Trophoblast cell (in vitro differentiated cells and primary cell): ENCODE results near the gene ARMH1.

Experiments used
- DNase-seq, 2 donors: peaks; one replicate each; pipeline ENCODE4 v3.0.0-alpha.2; 2016
- H2AFZ ChIP-seq: 2 replicates; pipeline ENCODE4 v1.6.1; 2013; ENCODE audit warnings: low read length, moderate library complexity, mild to moderate bottlenecking; ENCODE audit not compliant: insufficient read depth, poor library complexity
- H2AK5ac ChIP-seq: 2 replicates; pipeline ENCODE4 v1.6.1; 2013; ENCODE audit warnings: mild to moderate bottlenecking, low read length
- H2BK120ac ChIP-seq: 2 replicates; pipeline ENCODE4 v1.6.1; 2013; ENCODE audit warnings: low read length, mild to moderate bottlenecking, moderate library complexity; ENCODE audit not compliant: insufficient read depth, poor library complexity
- H2BK12ac ChIP-seq: 2 replicates; pipeline ENCODE4 v1.6.1; 2013; ENCODE audit warnings: mild to moderate bottlenecking, low read length, moderate library complexity
- H2BK5ac ChIP-seq: 2 replicates; pipeline ENCODE4 v1.6.1; 2013; ENCODE audit warnings: low read length, low read depth, moderate library complexity, mild to moderate bottlenecking; ENCODE audit not compliant: poor library complexity
- H3K14ac ChIP-seq: 2 replicates; pipeline ENCODE4 v1.6.1; 2013; ENCODE audit warnings: mild to moderate bottlenecking, low read length
- H3K18ac ChIP-seq: 2 replicates; pipeline ENCODE4 v1.6.1; 2013; ENCODE audit warnings: mild to moderate bottlenecking, low read length
- H3K23ac ChIP-seq: 2 replicates; pipeline ENCODE4 v1.6.1; 2013; ENCODE audit warnings: low read length
- H3K27ac ChIP-seq: 2 replicates; pipeline ENCODE4 v1.5.1; 2013; ENCODE audit warnings: low read depth, mild to moderate bottlenecking, inconsistent platforms, low read length, moderate library complexity
- H3K27me3 ChIP-seq: 2 replicates; pipeline ENCODE4 v1.6.1; 2013; ENCODE audit warnings: inconsistent platforms, mild to moderate bottlenecking, low read length, moderate library complexity; ENCODE audit not compliant: insufficient read depth
- H3K36me3 ChIP-seq, 2 experiments: 1 replicate in 1 of 2; 2 replicates in 1 of 2; pipeline ENCODE4 v1.6.1; 2013; ENCODE audit warnings: low read length in 2 of 2, mild to moderate bottlenecking in 2 of 2, moderate library complexity in 1 of 2; ENCODE audit not compliant: insufficient read depth in 2 of 2, control insufficient read depth in 1 of 2
- H3K4ac ChIP-seq: 2 replicates; pipeline ENCODE4 v1.6.1; 2013; ENCODE audit warnings: low read depth, mild to moderate bottlenecking, low read length, moderate library complexity
- H3K4me1 ChIP-seq, 2 experiments: 1 replicate in 1 of 2; 2 replicates in 1 of 2; pipeline ENCODE4 v1.6.1; 2013; ENCODE audit warnings: low read length in 2 of 2, mild to moderate bottlenecking in 2 of 2, moderate library complexity in 1 of 2; ENCODE audit not compliant: insufficient read depth in 2 of 2, control insufficient read depth in 1 of 2
- H3K4me2 ChIP-seq: 2 replicates; pipeline ENCODE4 v1.6.1; 2013; ENCODE audit warnings: inconsistent platforms, mild to moderate bottlenecking, low read length, moderate library complexity
- H3K4me3 ChIP-seq: 2 replicates; pipeline ENCODE4 v1.5.1; 2013; ENCODE audit warnings: mild to moderate bottlenecking, low read depth, low read length, inconsistent platforms
- H3K79me1 ChIP-seq: one replicate; pipeline ENCODE4 v1.6.1; 2013; ENCODE audit warnings: low read length
- H3K79me2 ChIP-seq: 2 replicates; pipeline ENCODE4 v1.6.1; 2013; ENCODE audit warnings: low read length, mild to moderate bottlenecking; ENCODE audit not compliant: control insufficient read depth, insufficient read depth, poor library complexity
- H3K9ac ChIP-seq: 2 replicates; pipeline ENCODE4 v1.6.1; 2013; ENCODE audit warnings: mild to moderate bottlenecking, low read length
- H3K9me3 ChIP-seq: 2 replicates; pipeline ENCODE4 v1.6.1; 2013; ENCODE audit warnings: low read depth, mild to moderate bottlenecking, control low read depth, inconsistent platforms, low read length; ENCODE audit not compliant: insufficient read depth
- H4K12ac ChIP-seq: 2 replicates; pipeline ENCODE4 v1.6.1; 2013; ENCODE audit warnings: low read depth, mild to moderate bottlenecking, low read length, moderate library complexity
- H4K8ac ChIP-seq: 2 replicates; pipeline ENCODE4 v1.6.1; 2013; ENCODE audit warnings: low read depth, mild to moderate bottlenecking, low read length, moderate library complexity
- H4K91ac ChIP-seq: one replicate; pipeline ENCODE4 v1.6.1; 2013; ENCODE audit warnings: low read depth, mild to moderate bottlenecking, low read length, moderate library complexity
- WGBS: extraction: QIAGEN DNeasy Blood & Tissue Kit; methylation state at CpG from one replicate; pipeline ENCODE4 v1.1.7; 2013; ENCODE audit warnings: missing lambda C conversion rate; ENCODE audit not compliant: insufficient read length, insufficient coverage; ENCODE audit errors: extremely low coverage; 5-methylcytosine and 5-hydroxymethylcytosine counted together

ARMH1 gene

DNA sequence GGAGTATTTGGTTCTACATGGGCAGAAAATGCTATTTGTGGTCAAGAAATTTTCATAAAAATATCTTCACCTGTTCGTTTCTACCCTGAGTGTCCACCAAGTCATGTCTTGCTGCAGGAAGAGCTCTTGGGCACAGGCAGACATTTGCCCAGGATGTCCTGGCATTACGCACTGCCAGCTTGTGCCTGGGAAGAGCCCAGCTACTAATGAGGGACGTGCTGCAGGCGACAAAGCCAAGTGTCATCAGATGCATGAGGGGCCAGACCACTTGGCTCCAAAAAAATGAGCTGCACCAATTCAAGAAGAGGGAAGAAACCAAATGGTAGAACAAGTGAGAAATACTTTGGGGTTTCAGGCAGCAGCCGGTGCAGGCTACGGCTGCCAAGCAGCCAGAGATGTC lies 43.6 kb downstream of the ARMH1 start:
- Histone ChIP-seq H2BK120ac (no peak overlapping the region), H3K4me2 (no peak overlapping the region), H2BK5ac (no peak overlapping the region), H3K23ac (no peak overlapping the region), H4K91ac (no peak overlapping the region), H3K9ac (no peak overlapping the region), H3K4me1 (no peaks in the 10 kb centered on the region), H3K36me3 (no peaks in the 10 kb centered on the region), H2BK12ac (no peak overlapping the region), H2AFZ (no peak overlapping the region), H4K8ac (no peak overlapping the region), H3K4me3 (no peak overlapping the region), H4K12ac (no peak overlapping the region), H3K14ac (no peak overlapping the region), H3K79me2 (no peaks in the 10 kb centered on the region), H3K27ac (no peak overlapping the region), H2AK5ac (no peak overlapping the region), H3K18ac (no peak overlapping the region), H3K4ac (no peak overlapping the region), H3K27me3 (no peaks in the 10 kb centered on the region), H3K9me3 (no peaks in the 10 kb centered on the region), H3K79me1 (no peaks in the 10 kb centered on the region)
- no peak for DNase-seq
- no CpG with 5 or more reads among the region's 6 CpGs for WGBS

DNA sequence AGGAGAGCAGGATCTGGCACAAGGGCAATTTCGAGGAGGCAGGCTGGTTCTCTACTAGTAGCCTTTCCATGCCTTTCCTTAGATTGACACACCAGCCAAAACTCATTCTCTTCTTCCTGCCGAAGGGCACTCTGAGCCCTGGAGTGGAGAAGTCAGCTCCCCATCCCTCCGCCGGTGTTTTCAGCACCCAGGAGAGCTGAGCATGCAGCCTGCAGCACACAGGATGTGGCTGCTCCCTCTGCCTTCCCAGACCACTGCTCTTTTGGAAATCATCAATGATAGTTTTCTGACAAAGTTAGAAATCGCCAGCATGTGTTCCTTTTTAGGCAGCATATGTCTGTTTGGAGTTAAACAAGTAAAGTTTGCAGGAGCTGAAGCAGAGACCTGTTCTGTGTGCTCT lies 44.8 kb downstream of the ARMH1 start:
- H3K79me1 ChIP-seq: no peaks in the 10 kb centered on the region
- H4K12ac ChIP-seq: no peak overlapping the region
- H3K9ac ChIP-seq: no peak overlapping the region
- H3K79me2 ChIP-seq: no peaks in the 10 kb centered on the region
- H3K4me2 ChIP-seq: no peak overlapping the region
- H3K27me3 ChIP-seq: no peaks in the 10 kb centered on the region
- no peak overlapping the region for H3K4ac ChIP-seq
- no peak overlapping the region for H2AK5ac ChIP-seq
- H3K36me3 ChIP-seq: no peaks in the 10 kb centered on the region
- H2BK12ac ChIP-seq: no peak overlapping the region
- no peak overlapping the region for H3K4me3 ChIP-seq
- no peaks in the 10 kb centered on the region for H3K4me1 ChIP-seq
- no peak overlapping the region for H3K14ac ChIP-seq
- H4K91ac ChIP-seq: no peak overlapping the region
- no peak overlapping the region for H4K8ac ChIP-seq
- no peak overlapping the region for H2BK5ac ChIP-seq
- H3K9me3 ChIP-seq: no peaks in the 10 kb centered on the region
- H2BK120ac ChIP-seq: no peak overlapping the region
- H3K23ac ChIP-seq: no peak overlapping the region
- no peak overlapping the region for H3K18ac ChIP-seq
- H2AFZ ChIP-seq: no peak overlapping the region
- H3K27ac ChIP-seq: no peak overlapping the region
- no peak for DNase-seq
- no CpG with 5 or more reads among the region's 5 CpGs for WGBS

DNA sequence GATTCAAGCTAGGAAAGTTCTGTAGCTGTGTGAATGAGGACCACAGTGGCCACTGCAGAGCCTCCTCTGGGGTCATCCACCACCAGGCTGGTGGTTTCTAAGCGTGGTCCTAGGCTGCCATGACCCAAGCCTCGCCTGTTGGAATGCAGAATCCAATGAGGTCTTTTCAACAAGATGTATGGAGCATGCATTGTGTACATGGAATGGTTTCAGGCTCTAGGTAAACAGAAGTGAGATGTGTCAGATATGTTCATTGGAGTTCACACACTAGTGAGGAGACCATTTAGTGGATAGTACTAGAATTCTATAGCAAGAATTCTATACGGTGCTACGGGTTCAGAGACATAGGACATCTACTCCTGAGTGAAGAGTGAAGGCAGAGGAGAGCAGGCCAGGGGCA lies 45.8 kb downstream of the ARMH1 start:
- H3K9ac ChIP-seq: no peak overlapping the region
- H2BK120ac ChIP-seq: no peak overlapping the region
- H3K27ac ChIP-seq: no peak overlapping the region
- no peak overlapping the region for H3K23ac ChIP-seq
- no peaks in the 10 kb centered on the region for H3K27me3 ChIP-seq
- no peak overlapping the region for H2AFZ ChIP-seq
- H4K8ac ChIP-seq: no peak overlapping the region
- no peak overlapping the region for H2BK5ac ChIP-seq
- no peak overlapping the region for H3K4me2 ChIP-seq
- H3K4ac ChIP-seq: no peak overlapping the region
- H3K14ac ChIP-seq: no peak overlapping the region
- H3K4me1 ChIP-seq: no peaks in the 10 kb centered on the region
- H4K91ac ChIP-seq: no peak overlapping the region
- WGBS: no CpG with 5 or more reads among the region's 4 CpGs
- no peaks in the 10 kb centered on the region for H3K9me3 ChIP-seq
- no peaks in the 10 kb centered on the region for H3K79me1 ChIP-seq
- no peak overlapping the region for H3K18ac ChIP-seq
- no peaks in the 10 kb centered on the region for H3K79me2 ChIP-seq
- H3K4me3 ChIP-seq: no peak overlapping the region
- DNase-seq: peak in 1 of 2 donors; percentile 4
- H3K36me3 ChIP-seq: no peaks in the 10 kb centered on the region
- no peak overlapping the region for H2AK5ac ChIP-seq
- H4K12ac ChIP-seq: no peak overlapping the region
- no peak overlapping the region for H2BK12ac ChIP-seq

DNA sequence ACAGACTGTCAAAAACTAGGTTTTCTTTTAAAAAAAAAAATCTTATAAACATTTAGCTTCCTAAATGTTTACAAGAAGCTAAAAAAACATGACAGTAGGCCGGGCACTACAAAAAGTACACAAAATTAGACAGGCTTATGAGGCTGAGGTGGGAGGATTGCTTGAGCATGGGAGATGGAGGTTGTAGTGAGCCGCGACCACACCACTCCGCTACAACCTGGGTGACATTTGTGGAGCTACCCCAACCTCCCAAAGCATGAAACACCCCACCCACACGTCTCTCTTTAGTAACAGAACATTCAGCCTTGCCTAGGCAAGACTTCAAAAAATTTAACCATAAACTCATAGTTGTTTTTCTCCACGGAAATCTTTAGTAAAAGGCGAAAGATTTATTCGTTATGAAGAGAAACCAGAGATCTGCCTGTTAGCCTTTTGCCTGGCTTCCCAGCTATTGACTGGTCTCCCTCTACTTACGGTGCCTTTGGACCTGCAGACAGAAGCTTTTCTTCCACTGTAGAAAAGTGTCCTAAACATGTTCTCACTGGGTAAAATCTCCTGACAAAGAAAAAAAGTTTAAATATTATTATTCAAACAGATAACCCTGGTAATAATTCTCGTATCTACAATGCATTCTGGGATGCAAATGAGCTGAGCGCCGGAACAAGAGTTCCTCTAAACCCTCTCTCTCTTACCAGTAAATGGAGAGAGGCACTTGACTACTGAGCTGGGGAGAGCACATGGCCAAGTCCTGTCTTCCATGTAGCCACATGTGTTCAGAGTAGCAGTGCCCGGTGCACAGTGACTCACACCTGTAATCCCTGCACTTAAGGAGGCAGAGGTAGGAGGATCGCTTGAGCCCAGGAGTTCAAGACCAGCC lies 47.2 kb downstream of the ARMH1 start:
- no peaks in the 10 kb centered on the region for H3K9me3 ChIP-seq
- no CpG with 5 or more reads among the region's 14 CpGs for WGBS
- no peak overlapping the region for H3K9ac ChIP-seq
- H3K4me3 ChIP-seq: no peak overlapping the region
- H2BK12ac ChIP-seq: no peak overlapping the region
- no peak overlapping the region for H3K4ac ChIP-seq
- peak; percentile 62 to 83 for DNase-seq
- no peak overlapping the region for H2AK5ac ChIP-seq
- no peak overlapping the region for H4K91ac ChIP-seq
- H4K12ac ChIP-seq: no peak overlapping the region
- H2AFZ ChIP-seq: no peak overlapping the region
- H3K27me3 ChIP-seq: no peaks in the 10 kb centered on the region
- H3K14ac ChIP-seq: no peak overlapping the region
- no peaks in the 10 kb centered on the region for H3K79me2 ChIP-seq
- no peak overlapping the region for H4K8ac ChIP-seq
- no peaks in the 10 kb centered on the region for H3K36me3 ChIP-seq
- H3K79me1 ChIP-seq: no peaks in the 10 kb centered on the region
- no peak overlapping the region for H2BK5ac ChIP-seq
- no peak overlapping the region for H3K4me2 ChIP-seq
- H3K23ac ChIP-seq: no peak overlapping the region
- H3K18ac ChIP-seq: no peak overlapping the region
- H3K4me1 ChIP-seq: peaks cover 2 to 3% of the 10 kb centered on the region in 2 experiments
- no peak overlapping the region for H2BK120ac ChIP-seq
- no peak overlapping the region for H3K27ac ChIP-seq
